Heart left ventricle (tissue), 16 donors: ENCODE data around the gene CEP350. TPM values are rescaled to one million over a fixed set of nuclear protein-coding genes. Genes with fewer than 3 reads are reported as not detected.

Experiments
- ATAC-seq, 4 donors: fragments of 200-7000 bp; cut with Tn5 transposase; one replicate each; pipeline ENCODE4 v1.9.1; 2020 to 2022; ENCODE audit warnings: moderate library complexity in 4 of 4, mild to moderate bottlenecking in 3 of 4, moderate number of reproducible peaks in 1 of 4
- DNase-seq, 5 donors: peaks; one replicate each; pipeline ENCODE4 v3.0.0-alpha.2; 2020
- H3K27ac ChIP-seq, 12 donors: fragments of 200-600 bp; sonication (generic) in 4 of 12; one replicate each; pipeline versions ENCODE4 v1.5.0 to v1.8.0; 2016 to 2022; ENCODE audit warnings: mild to moderate bottlenecking in 2 of 12
- H3K27me3 ChIP-seq, 9 donors: fragments of 200-600 bp; sonication (generic) in 2 of 9; one replicate each; pipeline versions ENCODE4 v1.5.1 to v1.8.0; 2016 to 2022; ENCODE audit warnings: mild to moderate bottlenecking in 3 of 9
- H3K36me3 ChIP-seq, 9 donors: fragments of 200-600 bp; sonication (generic) in 2 of 9; one replicate each; pipeline versions ENCODE4 v1.5.0 to v1.8.0; 2018 to 2022; ENCODE audit warnings: mild to moderate bottlenecking in 2 of 9
- H3K4me1 ChIP-seq, 12 donors: fragments of 200-600 bp; sonication (generic) in 4 of 12; one replicate each; pipeline versions ENCODE4 v1.5.0 to v1.8.0; 2016 to 2022; ENCODE audit warnings: mild to moderate bottlenecking in 3 of 12
- H3K4me3 ChIP-seq, 12 donors: fragments of 200-600 bp; sonication (generic) in 4 of 12; one replicate each; pipeline versions ENCODE4 v1.5.0 to v1.8.0; 2017 to 2022; ENCODE audit warnings: mild to moderate bottlenecking in 9 of 12, moderate library complexity in 4 of 12
- H3K9me3 ChIP-seq, 12 donors: fragments of 200-600 bp; sonication (generic) in 4 of 12; one replicate each; pipeline versions ENCODE4 v1.5.0 to v1.8.0; 2016 to 2022; ENCODE audit warnings: mild to moderate bottlenecking in 1 of 12
- POLR2A ChIP-seq, 2 donors: fragments of 450-650 bp; IDR thresholded peaks; one replicate each; pipeline ENCODE4 v1.6.1; 2017; ENCODE audit warnings: antibody characterized with exemption in 2 of 2, mild to moderate bottlenecking in 2 of 2, moderate library complexity in 2 of 2
- whole genome bisulfite sequencing, 4 donors: extraction: QIAGEN DNeasy Blood & Tissue Kit in 2 of 4; methylation state at CpG; one replicate each; pipeline versions ENCODE4 v1.1.5 to v1.1.7; 2013 to 2018; 5-methylcytosine and 5-hydroxymethylcytosine counted together
- intact Hi-C, 10 donors: fragments of 100-400 bp; cut with DNase I; formaldehyde crosslinking; loops; one replicate each; pipeline versions ENCODE4 v1.11.1 to v1.14.2; 2022
- polyA plus RNA-seq, 2 donors: library from polyadenylated mRNA; stranded (reverse); fragments of 200-250 nt; gene quantifications; one replicate each; pipeline ENCODE4 v1.2.3, GENCODE V29; 2013
- total RNA-seq, 9 donors: library from RNA; depleted of rRNA in 2 of 9; stranded (reverse); fragments of >200 nt in 2 of 9; fragmentation: NEBNext Ultra II Directional in 3 of 9; extraction: Animal tissue kit (Norgen Biotek cat#: 25700) in 3 of 9; gene quantifications; one replicate each; pipeline versions ENCODE4 v1.1.0 to v1.2.4, GENCODE V29; 2016 to 2023
- TF ChIP-seq, protein P1 (sequence below), 12 donors: fragments of 200-600 bp; sonication (generic) in 4 of 12; IDR thresholded peaks; one replicate each; pipeline versions ENCODE4 v1.5.0 to v1.8.0; 2018 to 2022; ENCODE audit warnings: antibody characterized with exemption in 12 of 12, mild to moderate bottlenecking in 5 of 12
- donor health status: ischemic (EF 13 %, LVEDD 7.1; RV severe dilation, severe dysfunction).
- donor health status: healthy with polysubstance abuse.
- donor health status: DM: no; HTN: yes; CAD: no.
- donor health status: DM: no; HTN: no; CAD: no.
- donor health status: ischemic (EF 25% LVEDD 6.9; RV normal size, moderate dysfunction).
- donor health status: ischemic (EF 25% LVEDD 5.7; RV mildly dilated, moderate dysfunction).
- donor health status: healthy.
- donor health status: DM: yes; HTN: yes; CAD: no.
- donor health status: ischemic (EF 35%, LVEDD 5.7; RV mildly dilated, moderate dysfunction).
- donor health status: nonischemic (EF 11% LVEDD 7.7; RV severe dilation, severe dysfunction).
- donor health status: DM: yes; HTN: yes; CAD: no.
- donor health status: PGD.
- donor health status: ischemic (EF 29% LVEDD 5.4; RV normal size, mild dysfunction).
- donor health status: nonischemic (EF 23%, LVEDD 6.1; RV moderate dilation, normal function).

CEP350 gene
- total and polyA plus RNA-seq, 11 donors, result 7.8 to 65.3 (median 40.4) TPM

DNA sequence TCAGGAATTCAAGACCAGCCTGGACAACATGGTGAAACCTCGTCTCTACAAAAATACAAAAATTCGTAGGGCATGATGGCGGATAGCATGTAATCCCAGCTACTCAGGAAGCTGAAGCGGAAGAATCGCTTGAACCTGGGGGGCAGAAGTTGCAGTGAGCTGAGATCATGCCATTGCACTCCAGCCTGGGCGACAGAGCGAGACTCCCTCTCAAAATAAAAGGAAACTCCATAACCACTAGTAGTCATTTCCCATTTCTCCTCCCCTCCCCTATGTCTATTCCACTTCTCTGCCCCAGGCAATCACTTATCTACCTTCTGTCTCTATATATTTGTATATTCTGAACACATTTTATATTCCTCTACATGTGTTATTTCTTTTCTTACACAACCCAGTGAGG is 4.0 kb upstream of the CEP350 start:
- Histone ChIP-seq H3K4me3 (no peak overlapping the region), H3K9me3 (no peaks in the 10 kb centered on the region), H3K4me1 (peaks cover 0 to 24% (median 4%) of the 10 kb centered on the region in 12 donors), H3K27me3 (no peaks in the 10 kb centered on the region), H3K27ac (peak overlapping the region in 1 of 12 donors; percentile 32), H3K36me3 (no peaks in the 10 kb centered on the region)
- intact Hi-C loops, result loop anchor here in 7 of 10 donors (5.0 to 10.0 kb wide), 4 partner anchors 52 to 204 kb away; partner anchors contain the start of genes TOR1AIP1 (in 5 of the 7) and QSOX1 (in 1 of the 7)
- 89 to 96% (median 93%) methylated on average over 7 of the region's 7 CpGs for WGBS, 4 donors
- ATAC-seq, result no peak
- DNase-seq, result no peak
- TF ChIP-seq, protein P1, sequence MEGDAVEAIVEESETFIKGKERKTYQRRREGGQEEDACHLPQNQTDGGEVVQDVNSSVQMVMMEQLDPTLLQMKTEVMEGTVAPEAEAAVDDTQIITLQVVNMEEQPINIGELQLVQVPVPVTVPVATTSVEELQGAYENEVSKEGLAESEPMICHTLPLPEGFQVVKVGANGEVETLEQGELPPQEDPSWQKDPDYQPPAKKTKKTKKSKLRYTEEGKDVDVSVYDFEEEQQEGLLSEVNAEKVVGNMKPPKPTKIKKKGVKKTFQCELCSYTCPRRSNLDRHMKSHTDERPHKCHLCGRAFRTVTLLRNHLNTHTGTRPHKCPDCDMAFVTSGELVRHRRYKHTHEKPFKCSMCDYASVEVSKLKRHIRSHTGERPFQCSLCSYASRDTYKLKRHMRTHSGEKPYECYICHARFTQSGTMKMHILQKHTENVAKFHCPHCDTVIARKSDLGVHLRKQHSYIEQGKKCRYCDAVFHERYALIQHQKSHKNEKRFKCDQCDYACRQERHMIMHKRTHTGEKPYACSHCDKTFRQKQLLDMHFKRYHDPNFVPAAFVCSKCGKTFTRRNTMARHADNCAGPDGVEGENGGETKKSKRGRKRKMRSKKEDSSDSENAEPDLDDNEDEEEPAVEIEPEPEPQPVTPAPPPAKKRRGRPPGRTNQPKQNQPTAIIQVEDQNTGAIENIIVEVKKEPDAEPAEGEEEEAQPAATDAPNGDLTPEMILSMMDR (IDR thresholded peaks at IDR 0.05), result no peak
- TF ChIP-seq POLR2A (IDR thresholded peaks at IDR 0.05), result no peak

DNA sequence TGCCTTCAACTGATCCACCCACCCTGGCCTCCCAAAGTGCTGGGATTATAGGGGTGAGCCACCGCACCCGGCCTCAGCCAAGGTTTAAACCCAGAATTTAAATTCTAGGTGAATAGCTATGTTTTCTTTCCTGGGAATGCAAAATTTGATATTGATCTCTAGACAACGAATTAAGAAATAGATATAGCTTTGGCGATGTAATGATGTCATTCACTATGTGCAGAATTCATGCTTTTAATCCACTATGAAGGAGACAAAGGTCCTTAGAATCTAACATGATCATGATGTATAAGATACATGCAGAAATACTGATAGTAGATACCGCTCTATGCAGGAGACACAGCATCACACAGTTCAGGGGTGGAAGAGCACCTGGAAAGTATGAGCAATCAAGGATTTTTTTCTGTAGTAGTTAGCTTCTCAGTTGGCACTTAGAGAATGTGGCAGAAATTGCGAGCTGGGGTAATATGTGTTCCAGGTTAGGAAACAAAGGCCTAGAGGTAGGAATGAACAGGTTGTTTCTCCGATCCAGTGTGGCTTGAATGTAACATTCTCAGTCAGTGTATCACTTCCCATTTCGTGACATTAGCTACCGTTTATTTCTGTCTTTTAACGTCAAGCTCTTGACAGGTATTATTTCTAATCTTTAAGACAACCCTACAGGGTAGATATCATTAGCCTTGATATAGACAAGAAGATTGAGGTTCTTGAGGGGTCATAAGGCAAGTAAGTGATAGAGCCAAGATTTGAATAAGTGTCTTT is 3.0 kb upstream of the CEP350 start:
- intact Hi-C loops, result loop anchor here in 7 of 10 donors (5.0 to 10.0 kb wide), 4 partner anchors 51 to 203 kb away; partner anchors contain the start of genes TOR1AIP1 (in 5 of the 7) and QSOX1 (in 1 of the 7)
- ATAC-seq, result no peak
- H3K27ac ChIP-seq, result peak overlapping the region in 1 of 12 donors; percentile 53
- no peak for DNase-seq
- H3K4me1 ChIP-seq, result peaks cover 0 to 33% (median 12%) of the 10 kb centered on the region in 12 donors
- no peaks in the 10 kb centered on the region for H3K9me3 ChIP-seq
- WGBS, 4 donors, result 84 to 92% (median 88%) methylated on average over 10 of the region's 10 CpGs
- H3K27me3 ChIP-seq, result no peaks in the 10 kb centered on the region
- no peaks in the 10 kb centered on the region for H3K36me3 ChIP-seq
- no peak overlapping the region for H3K4me3 ChIP-seq
- TF ChIP-seq POLR2A (IDR thresholded peaks at IDR 0.05), result no peak
- TF ChIP-seq, protein P1 (IDR thresholded peaks at IDR 0.05), result no peak

DNA sequence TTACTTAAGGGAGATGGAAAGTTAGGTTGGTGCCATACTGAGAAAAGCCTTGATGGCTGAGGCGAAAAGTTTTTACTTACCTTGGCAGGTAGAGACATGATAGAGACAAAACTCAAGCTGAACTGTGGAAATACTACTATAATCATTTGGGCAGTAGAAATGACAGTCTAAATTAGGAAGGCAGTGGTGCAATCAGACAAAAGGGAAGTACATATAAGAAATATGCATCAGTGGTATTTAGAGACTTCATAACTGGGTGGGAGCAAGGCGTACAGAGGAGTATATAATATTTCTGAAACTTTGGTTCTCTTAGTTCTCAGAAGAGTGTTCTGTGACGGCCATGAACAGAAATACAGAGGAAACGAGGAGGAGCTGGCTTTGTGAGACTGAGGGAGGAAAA is 2.4 kb upstream of the CEP350 start:
- no peak for DNase-seq

More for the DNA sequence above, 2.4 kb upstream of the CEP350 start:
- H3K27ac ChIP-seq, result peak overlapping the region in 1 of 12 donors; percentile 53
- no peaks in the 10 kb centered on the region for H3K27me3 ChIP-seq
- H3K4me1 ChIP-seq, result peaks cover 0 to 39% (median 18%) of the 10 kb centered on the region in 12 donors
- intact Hi-C loops, result loop anchor here in 7 of 10 donors (5.0 to 10.0 kb wide), 4 partner anchors 50 to 203 kb away; partner anchors contain the start of genes TOR1AIP1 (in 5 of the 7) and QSOX1 (in 1 of the 7)
- TF ChIP-seq, protein P1 (IDR thresholded peaks at IDR 0.05), result no peak
- TF ChIP-seq POLR2A (IDR thresholded peaks at IDR 0.05), result no peak
- ATAC-seq, result no peak
- H3K9me3 ChIP-seq, result no peaks in the 10 kb centered on the region
- H3K36me3 ChIP-seq, result no peaks in the 10 kb centered on the region
- no peak overlapping the region for H3K4me3 ChIP-seq
- 84 to 91% (median 88%) methylated on average over 4 of the region's 4 CpGs for WGBS, 4 donors
